OCI-LY7 (cell line): ENCODE data around the gene PTPN21. TPM values are rescaled to one million over a fixed set of nuclear protein-coding genes. Genes with fewer than 3 reads are reported as not detected.

ENCODE experiments used
- BruUV-seq: library from RNA; stranded (reverse); fragments of 400-500 nt; replicated peaks from 2 replicates; lab custom pipeline; 2021; lab: Mats Ljungman, UMichigan
- CTCF ChIA-PET: fragments of 300-600 bp; sonication (Branson Sonifier 250); formaldehyde crosslinking; loops from one replicate; lab custom pipeline; 2022; ENCODE audit warnings: antibody characterized with exemption; ENCODE audit not compliant: unreplicated experiment; lab: Charles Lee
- POLR2A ChIA-PET: fragments of 300-600 bp; sonication (Branson Sonifier 250); formaldehyde crosslinking; loops from one replicate; lab custom pipeline; 2022; ENCODE audit warnings: antibody characterized with exemption; lab: Charles Lee
- DNase-seq: peaks from one replicate; pipeline ENCODE4 v3.0.0-alpha.2; 2015; ENCODE audit warnings: low spot score
- H2AFZ ChIP-seq: fragments of 200-600 bp; sonication (generic), shearing (Covaris generic); 2 replicates; pipeline ENCODE4 v1.6.1; 2014; ENCODE audit warnings: mild to moderate bottlenecking, antibody characterized with exemption, low read length, moderate library complexity
- H3K27ac ChIP-seq: fragments of 200-600 bp; sonication (generic); 2 replicates; pipeline ENCODE4 v1.5.1; 2014; ENCODE audit warnings: mixed run types, low read depth, mild to moderate bottlenecking, moderate library complexity, low read length, inconsistent platforms; ENCODE audit not compliant: poor library complexity, severe bottlenecking
- H3K36me3 ChIP-seq: fragments of 200-600 bp; sonication (generic); 2 replicates; pipeline ENCODE4 v1.6.1; 2014; ENCODE audit warnings: mild to moderate bottlenecking, antibody characterized with exemption, low read length, moderate library complexity, mixed read lengths; ENCODE audit not compliant: insufficient read depth
- H3K4me1 ChIP-seq: fragments of 200-600 bp; sonication (generic); 2 replicates; pipeline ENCODE4 v1.5.1; 2014; ENCODE audit warnings: mild to moderate bottlenecking, low read length; ENCODE audit not compliant: insufficient read depth, poor library complexity, severe bottlenecking
- H3K4me2 ChIP-seq: fragments of 200-600 bp; sonication (generic); 2 replicates; pipeline ENCODE4 v1.6.1; 2014; ENCODE audit warnings: mild to moderate bottlenecking, low read length
- H3K4me3 ChIP-seq: fragments of 200-600 bp; sonication (generic); 2 replicates; pipeline ENCODE4 v1.5.1; 2014; ENCODE audit warnings: mild to moderate bottlenecking, low read depth, low read length; ENCODE audit not compliant: poor library complexity, severe bottlenecking
- H3K79me2 ChIP-seq: fragments of 200-600 bp; sonication (generic); 2 replicates; pipeline ENCODE4 v1.6.1; 2016; ENCODE audit warnings: low read depth, mild to moderate bottlenecking, low read length, moderate library complexity, mixed read lengths; ENCODE audit not compliant: insufficient read depth
- H3K9me2 ChIP-seq: fragments of 200-600 bp; sonication (generic); 2 replicates; pipeline ENCODE4 v1.6.1; 2016; ENCODE audit warnings: mild to moderate bottlenecking, low read length, mixed read lengths; ENCODE audit not compliant: insufficient read depth
- H3K9me3 ChIP-seq: fragments of 200-600 bp; sonication (generic); 2 replicates; pipeline ENCODE4 v1.6.1; 2014; ENCODE audit warnings: mild to moderate bottlenecking, mixed run types, low read length, mixed read lengths
- H4K20me1 ChIP-seq: fragments of 200-600 bp; sonication (generic); 2 replicates; pipeline ENCODE4 v1.6.1; 2014; ENCODE audit warnings: mild to moderate bottlenecking, antibody characterized with exemption, low read length, moderate library complexity, mixed read lengths; ENCODE audit not compliant: insufficient read depth
- CTCF ChIP-seq: fragments of 200-600 bp; sonication (generic); conservative IDR thresholded peaks from 2 replicates; pipeline ENCODE4 v1.5.1; 2014; ENCODE audit warnings: mild to moderate bottlenecking, antibody characterized with exemption, low read length, moderate library complexity, mixed read lengths
- EZH2phosphoT487 ChIP-seq: fragments of 200-600 bp; sonication (generic); IDR thresholded peaks from 2 replicates; pipeline ENCODE4 v1.6.1; 2018; ENCODE audit warnings: low read depth, borderline replicate concordance, mild to moderate bottlenecking, mixed run types, antibody characterized with exemption, low read length, moderate library complexity, mixed read lengths
- intact Hi-C: fragments of 100-400 bp; cut with micrococcal nuclease; formaldehyde crosslinking; loops from one replicate; pipeline ENCODE4 v1.10.0; 2022; ENCODE audit not compliant: unreplicated experiment
- total RNA-seq, 2 experiments: library from RNA; depleted of rRNA in 1 of 2; stranded (reverse); fragments of >200 nt in 1 of 2; shearing (Covaris generic) in 1 of 2; gene quantifications; 2 replicates each; pipeline ENCODE4 v1.2.3, GENCODE V29; 2014 to 2022

PTPN21 gene
- total RNA-seq, 2 experiments from 2014 or later: not detected

- no TSS peak for BruUV-seq
- no peak overlapping the region for H3K4me2 ChIP-seq
- no peak overlapping the region for H3K27ac ChIP-seq
- no peaks in the 10 kb centered on the region for H3K79me2 ChIP-seq
- H3K36me3 ChIP-seq: no peaks in the 10 kb centered on the region
- no peaks in the 10 kb centered on the region for H3K4me1 ChIP-seq
- TF ChIP-seq EZH2phosphoT487 (no peak), CTCF (no peak)
- H3K9me3 ChIP-seq: no peaks in the 10 kb centered on the region
- no peak overlapping the region for H2AFZ ChIP-seq
- H4K20me1 ChIP-seq: no peaks in the 10 kb centered on the region
- POLR2A ChIA-PET: no interaction called here
- no peak overlapping the region for H3K4me3 ChIP-seq
- H3K9me2 ChIP-seq: no peaks in the 10 kb centered on the region
- CTCF ChIA-PET: no interaction called here
- no peak for DNase-seq
- intact Hi-C loops: no loop called here
Measured at GRCh38 chr14:88493392-88494185, 61.2 kb downstream of the PTPN21 start.

GRCh38 chr14:88492272-88493089 lies 62.3 kb downstream of the PTPN21 start:
- peak; percentile 75 for DNase-seq
- H3K36me3 ChIP-seq: no peaks in the 10 kb centered on the region
- intact Hi-C loops: no loop called here
- no peak overlapping the region for H3K27ac ChIP-seq
- H4K20me1 ChIP-seq: no peaks in the 10 kb centered on the region
- POLR2A ChIA-PET: no interaction called here
- no peak for TF ChIP-seq EZH2phosphoT487
- peak; percentile 90 for TF ChIP-seq CTCF
- H3K4me1 ChIP-seq: no peaks in the 10 kb centered on the region
- no peaks in the 10 kb centered on the region for H3K9me3 ChIP-seq
- H3K4me2 ChIP-seq: peak overlapping the region; percentile 22; the same call in 1 of the 2 replicates
- no peak overlapping the region for H3K4me3 ChIP-seq
- CTCF ChIA-PET: no interaction called here
- H3K9me2 ChIP-seq: no peaks in the 10 kb centered on the region
- H3K79me2 ChIP-seq: no peaks in the 10 kb centered on the region
- BruUV-seq: no TSS peak
- H2AFZ ChIP-seq: peak overlapping the region; percentile 46; the same call in 1 of the 2 replicates
